Hematopoietic multipotent progenitor cell treated with erythropoietin and hydrocortisone succinate and interleukin-3 and kit ligand, for 17 days (in vitro differentiated cells): ENCODE results near the gene SPATA3.
"Not testable (repeated sequence)": the region's sequence is repeated elsewhere in the genome, so short reads cannot be mapped to it uniquely, and the experiment has no call there.

Experiments
- DNase-seq: peaks from one replicate; pipeline ENCODE4 v3.0.0-alpha.2; 2015; ENCODE audit warnings: low spot score

Gene SPATA3

DNA sequence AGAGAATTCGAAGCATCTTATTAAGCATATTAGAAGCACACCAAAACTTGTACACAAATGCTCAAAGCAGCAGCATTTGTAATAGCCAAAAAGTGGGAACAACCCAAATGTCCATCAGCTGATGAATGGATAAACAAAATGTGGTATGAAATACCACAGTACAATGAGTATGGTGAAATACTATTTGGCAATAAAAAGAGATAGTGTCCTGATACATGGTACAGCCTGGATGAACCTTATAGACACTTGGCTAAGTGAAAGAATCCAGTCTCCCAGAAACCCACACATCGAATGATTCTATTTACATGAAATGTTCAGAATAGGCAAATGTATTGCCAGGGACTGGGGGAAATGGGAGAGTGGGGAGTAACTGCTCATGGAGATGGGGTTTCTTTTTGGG, 3.0 kb downstream of the SPATA3 start:
- no peak for DNase-seq

DNA sequence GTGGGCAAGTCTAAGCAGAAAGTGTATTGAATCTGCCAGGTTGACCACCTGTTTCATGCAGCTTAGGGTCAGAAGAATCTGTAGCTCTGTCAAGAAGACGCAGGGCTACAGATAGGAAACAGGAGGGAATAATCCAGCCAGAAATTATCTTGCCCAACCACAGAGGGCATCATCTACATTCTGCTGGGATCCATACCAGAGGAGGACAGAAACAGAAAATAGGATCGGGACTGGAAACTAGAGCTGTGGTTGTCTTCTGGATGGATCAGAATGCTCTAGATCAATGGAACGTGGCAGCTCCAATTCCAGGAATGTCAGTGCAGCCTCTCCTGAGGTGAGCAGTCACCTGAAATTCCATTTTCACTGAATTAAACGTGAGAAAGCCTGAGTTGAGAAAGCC, 3.6 kb downstream of the SPATA3 start:
- no peak for DNase-seq

DNA sequence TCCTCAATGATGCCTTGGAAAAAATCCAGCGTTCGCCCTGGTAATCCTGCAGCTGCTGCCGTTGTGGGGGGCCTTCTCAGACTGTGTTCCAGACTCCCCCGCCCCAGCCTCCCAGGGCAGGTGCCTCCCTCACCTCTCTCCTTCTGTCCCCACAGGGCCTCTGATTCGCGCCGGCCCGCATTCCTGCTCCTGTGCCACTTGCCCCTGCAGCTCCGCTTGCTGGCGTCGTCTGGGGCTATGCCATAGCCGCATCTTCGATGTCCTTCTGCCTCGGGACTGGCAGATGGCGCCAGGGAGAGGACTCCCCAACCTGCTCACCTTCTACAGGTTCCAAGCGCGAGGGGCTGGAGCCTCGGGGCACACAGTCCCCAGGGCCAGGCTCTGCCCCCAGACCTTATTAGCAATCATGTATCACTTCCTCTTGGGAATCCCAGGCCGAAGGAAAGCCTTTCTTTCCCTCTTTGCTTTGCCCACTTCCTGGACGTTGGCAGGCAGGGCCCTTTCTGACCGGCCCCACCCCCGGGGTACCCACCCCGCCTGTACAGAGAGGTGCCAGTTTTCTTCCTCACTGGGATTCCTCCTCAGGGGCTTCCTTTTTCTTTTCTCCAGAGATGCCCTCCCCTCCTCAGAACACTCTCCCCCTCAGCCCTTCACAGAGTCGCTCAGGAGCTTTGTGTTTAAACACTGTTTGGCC, 4.4 kb downstream of the SPATA3 start:
- no peak for DNase-seq

DNA sequence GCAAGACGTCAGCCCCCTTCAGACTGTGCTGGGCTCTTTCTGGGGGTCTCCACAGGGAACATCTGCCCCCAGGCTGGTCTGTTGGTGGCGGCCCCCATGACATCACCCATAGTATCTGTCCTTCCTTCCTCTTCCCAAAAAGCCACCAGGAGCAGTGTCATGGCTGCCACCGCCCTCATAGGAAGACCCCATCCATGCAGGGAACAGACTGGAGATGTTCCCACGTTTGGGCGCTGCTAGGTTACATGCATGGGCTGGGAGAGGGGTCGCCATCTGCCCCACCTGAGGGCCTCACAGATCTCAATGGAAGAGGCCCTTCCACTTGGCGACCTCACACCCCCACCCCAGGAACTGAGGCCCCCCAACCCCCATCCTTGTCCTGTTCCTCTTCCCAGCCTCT, 5.1 kb downstream of the SPATA3 start:
- DNase-seq: no peak

DNA sequence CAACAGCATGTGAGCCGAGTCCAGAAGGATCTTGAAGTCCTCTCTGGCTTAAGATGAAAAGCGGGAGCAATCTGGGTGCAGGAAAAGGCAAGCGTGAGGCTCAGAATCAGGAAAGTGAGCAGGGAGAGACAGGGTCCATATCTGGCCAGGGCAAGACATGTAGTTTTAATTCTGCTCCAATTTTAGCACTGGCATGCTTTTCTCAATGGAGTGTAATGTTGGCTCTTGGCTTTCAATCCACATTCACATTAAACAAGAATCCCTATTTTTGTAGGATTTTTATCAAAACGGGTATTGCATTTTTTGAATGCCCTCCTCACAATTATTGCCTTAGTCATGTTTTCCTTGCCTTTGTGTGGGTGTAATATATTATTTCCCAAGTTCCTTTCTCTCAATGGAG, 6.0 kb downstream of the SPATA3 start:
- DNase-seq: no peak

DNA sequence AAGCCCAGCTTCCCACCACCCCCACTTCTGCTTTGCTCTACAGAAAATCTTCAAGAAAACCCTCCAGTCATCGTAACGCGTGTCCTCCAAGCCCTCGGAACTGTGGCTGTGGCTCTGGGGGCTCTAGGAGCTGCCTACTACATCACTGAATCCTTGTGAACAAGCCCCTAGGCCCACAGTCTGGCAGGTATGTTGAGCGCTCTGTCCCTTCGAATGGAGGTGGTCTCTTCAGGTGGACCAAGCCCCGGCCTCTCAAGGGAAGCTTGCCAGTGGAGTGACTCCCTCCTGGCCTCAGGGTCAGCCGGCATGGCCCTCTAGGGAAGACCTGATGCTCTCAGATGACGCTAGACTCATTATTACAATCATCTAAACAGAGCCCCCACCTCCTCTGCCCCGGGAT, 6.7 kb downstream of the SPATA3 start:
- DNase-seq: no peak

DNA sequence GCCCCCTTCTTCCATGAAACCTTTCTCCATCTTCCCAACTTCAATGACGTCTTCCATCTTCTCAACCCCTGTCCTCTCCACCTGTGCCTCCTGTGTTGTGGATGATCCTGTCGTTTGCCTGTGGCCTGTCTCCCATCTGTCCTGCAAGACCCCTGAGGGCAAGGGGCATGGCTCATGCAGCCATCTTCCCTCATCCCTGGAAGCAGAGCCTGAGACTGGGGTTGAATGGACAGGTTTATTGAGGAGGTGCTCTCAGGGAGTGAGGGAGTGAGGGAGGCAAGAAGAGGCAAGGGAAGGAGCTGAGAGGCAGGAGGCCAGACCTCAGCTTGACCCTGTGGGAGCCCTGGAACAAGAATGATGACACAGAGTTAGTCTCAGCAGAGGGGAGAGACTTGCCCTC, 7.3 kb downstream of the SPATA3 start:
- DNase-seq: no peak

DNA sequence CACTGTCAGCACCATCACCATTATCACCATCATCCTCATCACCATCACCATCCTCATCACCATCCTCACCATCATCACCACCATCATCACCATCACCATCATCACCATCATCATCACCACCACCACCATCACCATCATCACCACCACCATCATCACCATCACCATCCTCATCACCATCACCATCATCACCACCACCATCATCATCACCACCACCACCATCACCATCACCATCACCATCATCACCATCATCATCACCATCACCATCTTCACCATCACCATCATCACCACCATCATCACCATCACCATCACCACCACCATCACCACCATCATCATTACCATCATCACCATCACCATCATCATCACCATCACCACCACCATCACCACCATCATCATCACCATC, 9.0 kb downstream of the SPATA3 start:
- DNase-seq: not testable (repeated sequence)

DNA sequence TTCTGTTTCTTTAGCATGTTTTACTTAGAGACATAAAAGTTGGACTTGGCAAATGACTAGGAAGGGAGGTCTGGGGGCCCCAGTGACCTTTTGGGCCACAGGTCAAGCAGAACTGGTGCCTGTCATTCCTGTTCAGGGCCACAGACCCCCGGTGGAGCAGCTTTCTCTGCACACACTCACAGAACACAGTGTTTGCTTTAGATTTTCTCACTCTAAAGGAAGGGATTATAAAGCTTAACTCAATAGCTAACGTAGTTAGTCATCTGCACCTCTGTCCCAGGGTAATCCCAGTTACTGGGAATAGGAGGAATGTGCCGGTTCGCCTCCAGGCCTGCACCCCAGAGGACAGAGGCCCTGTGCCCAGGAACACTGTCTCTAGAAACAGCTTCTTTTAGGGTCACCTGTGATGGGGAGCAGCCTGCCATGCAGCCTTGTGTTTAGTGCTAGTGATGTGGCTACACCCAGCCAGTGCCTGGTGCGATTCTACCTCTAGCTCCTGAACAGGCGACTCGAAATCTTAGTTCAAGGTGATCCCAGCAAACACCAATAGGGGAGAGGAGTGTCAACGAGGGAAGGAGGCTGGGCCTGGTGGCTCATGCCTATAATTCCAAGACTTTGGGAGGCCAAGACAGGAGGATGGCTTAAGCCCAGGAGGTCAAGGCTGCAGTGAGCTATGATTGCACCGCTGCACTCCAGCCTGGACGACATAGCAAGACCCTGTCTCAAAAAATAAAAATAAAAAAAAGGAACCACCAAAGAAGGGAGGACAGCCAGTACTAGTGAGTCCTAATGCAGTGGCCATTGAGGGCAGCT, 11.6 kb downstream of the SPATA3 start:
- no peak for DNase-seq

DNA sequence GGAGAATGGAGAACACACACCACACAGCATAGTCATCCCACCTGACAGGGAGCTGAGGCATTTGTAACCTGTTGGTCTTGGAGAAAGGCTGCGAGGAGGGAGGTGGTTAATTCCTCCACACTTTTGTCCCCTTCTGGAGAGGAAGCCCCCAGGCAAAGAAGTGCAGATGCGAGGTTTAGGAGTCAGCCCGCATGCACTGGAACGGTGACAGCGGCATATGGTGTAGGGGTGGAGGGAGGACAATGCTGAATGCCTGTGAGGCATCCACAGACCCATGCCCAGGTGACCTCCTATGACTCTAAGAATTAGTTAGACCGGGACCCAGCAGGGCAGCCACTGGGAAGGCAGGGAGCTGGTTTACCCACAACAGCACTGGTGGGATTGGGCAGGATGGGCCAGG, 12.2 kb downstream of the SPATA3 start:
- DNase-seq: no peak

DNA sequence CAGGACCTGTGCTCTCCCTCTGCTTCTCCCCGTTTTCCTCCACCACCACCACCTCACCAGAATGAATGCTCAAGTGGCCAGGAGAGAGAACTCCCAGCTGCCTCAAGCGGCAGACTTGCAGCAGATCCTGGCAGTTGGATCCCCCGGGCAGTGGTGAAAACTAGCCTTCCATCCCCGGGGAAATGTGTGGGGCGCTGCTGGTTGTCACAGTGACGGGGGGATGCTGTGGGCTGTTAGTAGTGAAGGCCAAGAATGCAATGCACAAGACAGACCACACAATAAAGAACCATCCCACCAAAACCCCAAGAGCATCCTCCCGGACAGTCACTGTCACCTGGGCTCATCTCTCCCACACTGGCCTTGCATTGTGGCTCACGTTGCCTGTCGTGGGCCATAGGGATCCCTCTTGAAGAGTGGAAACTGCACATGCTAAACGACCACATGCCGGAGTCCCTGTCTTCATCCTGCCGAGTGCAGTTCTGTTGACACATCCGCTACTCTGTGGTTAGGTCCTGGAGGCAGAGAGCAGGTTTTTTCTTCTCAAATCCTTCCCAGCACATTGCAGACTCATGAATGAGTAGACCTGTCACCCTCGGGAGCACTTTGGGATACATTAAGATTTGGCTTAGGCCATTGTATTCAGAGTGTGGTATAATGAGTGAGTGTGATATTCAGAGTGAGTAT, 13.5 kb downstream of the SPATA3 start:
- no peak for DNase-seq

DNA sequence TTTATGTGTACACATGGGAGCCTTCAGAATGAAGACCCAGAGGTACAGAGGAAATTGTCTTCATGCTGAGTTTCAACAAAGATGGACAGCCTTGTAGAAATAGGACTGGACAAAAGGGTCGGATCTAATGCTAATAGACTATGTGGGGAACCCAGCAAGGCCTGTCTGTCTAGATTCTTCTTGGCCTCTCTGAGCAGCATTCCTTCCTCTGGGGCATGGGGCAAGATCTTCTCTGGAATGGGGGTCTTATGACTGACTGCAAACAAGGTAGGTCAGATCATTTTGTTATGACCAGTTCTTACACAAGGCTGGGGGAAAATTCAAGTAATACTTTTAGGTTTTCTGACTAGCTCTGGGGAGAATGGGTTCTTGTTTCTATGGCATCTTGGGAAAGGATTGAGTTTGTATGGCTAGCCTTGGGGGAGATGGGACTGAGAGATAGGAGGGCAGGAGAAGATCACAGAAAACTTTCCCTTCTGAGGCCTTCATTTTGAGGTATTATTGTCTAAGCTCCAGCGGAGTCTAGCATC, 14.3 kb downstream of the SPATA3 start:
- DNase-seq: no peak

DNA sequence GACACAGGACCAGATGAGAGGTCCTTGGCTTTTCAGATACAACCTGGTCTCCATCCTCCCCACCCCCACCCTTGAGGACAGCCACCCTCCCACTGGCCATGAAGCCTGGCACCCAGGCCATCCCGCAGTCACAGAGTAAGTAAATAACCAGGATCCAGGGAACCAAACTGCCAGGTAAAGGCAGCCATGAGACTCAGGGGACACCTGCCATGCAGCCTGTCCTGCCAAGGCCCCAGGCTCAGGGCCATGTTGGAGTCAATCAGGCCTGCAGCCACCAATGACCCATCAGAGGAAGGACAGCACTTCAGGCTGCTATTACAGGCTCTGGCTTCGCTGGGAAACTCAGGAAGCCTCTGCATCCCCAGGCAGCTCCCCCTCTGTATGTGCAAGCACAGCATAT, 15.6 kb downstream of the SPATA3 start:
- no peak for DNase-seq

DNA sequence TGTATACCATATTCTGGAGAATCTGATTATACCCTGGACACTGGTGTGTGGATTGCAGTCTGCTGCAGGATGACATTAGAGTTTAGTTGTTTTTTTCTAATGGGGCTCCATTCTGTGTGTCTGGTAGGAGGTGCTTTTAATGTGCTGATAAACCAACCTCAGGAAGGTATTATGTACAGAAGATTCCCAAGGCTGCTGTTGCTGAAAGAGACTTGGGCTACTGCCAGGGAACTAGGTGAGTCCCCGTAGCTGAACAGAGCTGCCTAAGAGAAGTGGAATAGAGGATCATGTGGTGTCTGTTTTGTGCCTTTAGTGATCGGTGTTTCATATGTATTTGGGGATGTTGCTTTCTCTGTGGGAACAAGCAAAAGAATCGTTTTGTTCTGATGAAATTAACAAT, 16.5 kb downstream of the SPATA3 start:
- DNase-seq: no peak

DNA sequence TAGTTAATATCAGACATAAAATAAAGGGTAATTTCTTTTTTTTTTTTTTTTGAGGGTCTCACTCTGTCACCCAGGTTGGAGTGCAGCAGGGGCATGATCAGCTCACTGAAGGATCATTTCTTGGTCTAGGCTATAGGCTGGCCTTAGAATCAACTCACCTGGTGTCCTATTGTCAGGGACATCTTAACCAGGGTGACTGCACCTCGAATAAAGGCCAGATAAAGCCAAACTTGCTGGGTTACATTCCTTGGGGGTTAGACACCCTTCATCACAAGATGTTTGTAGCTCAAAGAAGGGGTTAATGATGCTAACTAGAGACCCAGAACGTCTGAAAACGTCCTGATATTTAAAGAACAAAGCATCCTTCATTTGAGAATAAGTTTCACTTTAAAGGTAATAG, 17.9 kb downstream of the SPATA3 start:
- no peak for DNase-seq

DNA sequence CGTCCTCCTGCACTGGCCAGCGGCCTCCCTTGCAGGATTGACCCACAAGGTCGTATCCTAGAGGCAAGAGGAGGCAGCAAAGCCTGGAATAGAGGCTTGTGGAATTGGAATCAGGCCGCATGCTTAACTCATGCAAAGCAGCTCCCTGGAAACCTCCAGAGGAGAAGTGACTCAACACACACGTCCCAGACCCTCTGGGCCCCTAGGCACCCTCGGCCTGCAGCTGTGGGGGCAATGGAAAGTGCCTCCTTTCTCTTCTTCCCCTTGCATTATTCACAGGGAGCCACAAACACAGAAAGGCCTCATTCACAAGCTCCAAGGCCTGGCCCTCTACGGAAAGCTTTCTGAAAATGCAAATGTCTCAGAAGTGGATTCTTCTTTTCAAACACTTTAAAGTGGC, 19.6 kb downstream of the SPATA3 start:
- DNase-seq: no peak

DNA sequence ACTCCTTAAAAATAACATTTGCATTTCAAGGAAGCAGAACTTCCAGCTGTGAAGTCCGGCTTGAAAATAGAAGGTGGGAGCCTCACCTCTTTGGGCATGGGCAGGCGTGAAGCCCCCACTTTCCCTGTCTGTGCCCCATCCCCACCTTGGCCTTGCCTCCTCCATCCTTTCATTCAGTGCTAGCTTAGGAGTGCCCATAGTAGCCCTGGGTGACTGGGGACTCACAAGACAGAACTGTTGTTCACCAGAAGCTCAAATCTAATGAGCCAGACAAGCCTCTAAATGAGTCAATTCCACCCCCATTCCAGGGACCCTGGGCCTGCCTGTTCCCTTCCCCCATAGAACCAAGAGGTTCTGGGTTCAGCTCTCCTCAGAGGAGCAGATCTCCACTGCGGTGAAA, 20.0 kb downstream of the SPATA3 start:
- DNase-seq: no peak

DNA sequence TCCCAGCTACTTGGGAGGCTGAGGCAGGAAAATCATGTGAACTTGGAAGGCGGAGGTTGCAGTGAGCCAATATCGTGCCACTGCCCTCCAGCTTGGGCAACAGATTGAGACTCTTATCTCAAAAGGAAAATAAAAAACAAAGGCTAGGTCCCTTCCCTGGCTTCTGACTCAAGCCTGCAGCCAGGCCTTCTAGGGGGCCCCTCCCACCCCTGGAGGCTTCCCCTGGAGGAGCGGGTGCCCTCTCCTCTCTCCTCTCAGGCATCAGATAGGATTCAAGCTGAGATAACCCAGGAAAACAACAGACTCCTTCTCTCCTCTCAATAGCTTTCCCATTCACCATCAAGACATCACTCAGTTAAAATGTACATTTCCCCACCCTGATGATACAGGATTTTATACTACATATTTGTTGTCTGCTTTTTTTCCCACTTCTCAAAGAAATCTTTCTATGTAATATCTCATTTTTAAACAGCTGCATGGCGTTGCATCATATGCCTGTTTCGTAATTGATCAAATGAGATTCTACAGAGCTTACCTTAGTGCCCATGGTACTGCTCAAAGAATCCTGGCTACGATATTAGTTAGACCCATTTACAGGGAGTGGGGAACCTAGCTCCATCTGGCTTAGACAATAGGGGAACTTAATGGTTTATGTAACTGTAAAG, 20.8 kb downstream of the SPATA3 start:
- DNase-seq: no peak

DNA sequence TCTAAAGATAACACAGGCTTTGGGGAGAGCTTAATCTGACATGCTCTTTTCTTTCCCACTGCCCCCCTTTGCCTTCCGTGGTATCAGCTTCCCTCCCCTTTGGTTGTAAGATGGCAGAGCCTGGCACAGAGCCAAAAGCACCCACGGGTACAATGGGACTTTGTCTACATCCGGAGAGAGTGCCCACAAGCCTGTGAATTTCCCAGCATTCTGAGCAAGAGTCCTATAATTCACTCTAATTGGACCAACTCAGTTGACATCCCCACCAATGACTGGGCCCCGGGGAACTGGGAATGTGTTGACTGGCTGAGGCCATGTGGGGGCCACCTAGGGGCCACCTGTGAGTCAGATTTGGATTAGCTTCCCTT, 21.3 kb downstream of the SPATA3 start:
- no peak for DNase-seq

DNA sequence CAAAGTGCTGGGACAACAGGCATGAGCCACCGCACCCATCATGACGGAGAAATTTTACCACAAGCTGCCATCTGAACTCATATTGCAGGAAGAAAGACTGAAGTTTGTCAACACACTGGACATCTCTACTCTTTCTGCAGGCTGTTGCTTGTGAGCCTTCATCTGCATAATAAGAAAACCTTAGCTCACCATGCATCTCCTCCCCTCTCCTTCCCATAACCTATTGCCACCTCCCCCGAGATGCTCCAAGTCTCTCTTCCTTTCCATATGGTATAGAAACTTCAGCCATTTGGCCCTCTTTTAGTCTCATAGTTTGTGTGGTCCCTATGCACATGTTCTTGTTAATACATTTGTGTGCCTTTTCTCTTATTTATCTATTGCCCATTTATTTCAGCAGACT, 22.3 kb downstream of the SPATA3 start:
- DNase-seq: no peak

DNA sequence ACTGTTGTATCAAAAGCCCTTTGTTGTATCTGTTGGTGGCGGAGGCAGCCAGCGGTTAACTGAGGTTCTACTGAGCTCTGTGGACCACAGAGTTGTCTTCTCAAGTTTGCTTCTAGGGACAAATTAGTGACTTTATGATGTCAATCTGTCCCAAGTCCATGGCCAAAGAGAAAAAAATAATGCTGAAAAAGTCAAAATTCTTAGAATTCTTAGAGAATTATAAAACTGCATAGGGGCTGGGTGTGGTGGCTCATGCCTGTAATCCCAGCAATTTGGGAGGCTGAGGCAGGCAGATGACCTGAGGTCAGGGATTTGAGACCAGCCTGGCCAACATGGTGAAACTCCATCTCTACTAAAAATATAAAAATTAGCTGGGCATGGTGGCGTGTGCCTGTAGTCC, 29.1 kb downstream of the SPATA3 start:
- not testable (repeated sequence) for DNase-seq

DNA sequence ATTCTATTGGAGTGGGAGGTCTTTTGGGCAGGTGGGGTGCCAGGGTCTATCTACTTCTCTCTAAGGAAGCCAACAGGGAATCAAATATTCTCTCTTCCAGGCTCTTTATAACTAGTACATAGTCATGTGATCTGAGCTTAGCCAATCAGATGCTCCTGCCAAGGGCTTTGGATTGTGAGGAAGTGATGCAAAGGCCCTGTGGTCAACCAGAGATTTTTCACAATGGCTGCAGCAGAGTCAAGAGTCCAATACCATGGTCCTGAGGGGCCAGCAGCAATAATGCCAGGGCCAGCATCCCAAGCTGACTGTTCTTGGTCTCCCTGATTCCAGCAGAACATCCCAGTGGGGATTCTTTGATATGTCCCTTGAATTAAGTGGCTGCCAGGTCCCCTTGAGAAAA, 33.0 kb downstream of the SPATA3 start:
- DNase-seq: no peak

DNA sequence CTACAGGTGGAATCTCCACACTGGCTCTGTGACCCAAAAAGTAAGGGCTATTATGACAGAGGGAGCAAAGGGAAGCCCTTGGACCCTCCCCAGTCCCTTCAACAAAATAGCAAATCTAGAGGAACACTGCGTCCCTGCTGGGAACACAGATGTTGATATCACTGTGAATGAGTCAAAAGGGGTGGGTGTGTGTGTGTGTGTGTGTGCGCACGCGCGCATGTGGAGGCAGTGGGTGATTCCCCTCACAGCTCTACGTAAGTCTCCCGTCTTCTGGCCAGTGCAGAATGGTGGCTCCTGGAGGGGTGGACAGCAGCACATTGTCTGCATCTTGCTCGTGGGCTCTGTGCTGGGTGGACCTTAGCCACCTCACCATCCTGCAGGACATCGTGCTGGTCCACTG, 33.6 kb downstream of the SPATA3 start:
- no peak for DNase-seq
